GM13976 (cell line): ENCODE results near the gene ERCC5.

ENCODE experiments used
- DNase-seq: peaks from one replicate; pipeline ENCODE4 v3.0.0; 2012; ENCODE audit warnings: low spot score
- in situ Hi-C: fragments of 300-500 bp; cut with MboI; formaldehyde crosslinking; loops from one replicate; pipeline ENCODE4 v1.12.0; 2022; ENCODE audit warnings: low sequenced_read_pairs, mixed read lengths, inconsistent platforms; ENCODE audit not compliant: unreplicated experiment
- TF ChIP-seq, protein P1 (sequence below): IDR thresholded peaks from 2 replicates; pipeline ENCODE4 v1.5.1; 2012; ENCODE audit warnings: borderline replicate concordance, mild to moderate bottlenecking; ENCODE audit not compliant: insufficient read depth; ENCODE audit errors: extremely low read depth, missing control alignments, control extremely low read depth

ERCC5 gene

DNA sequence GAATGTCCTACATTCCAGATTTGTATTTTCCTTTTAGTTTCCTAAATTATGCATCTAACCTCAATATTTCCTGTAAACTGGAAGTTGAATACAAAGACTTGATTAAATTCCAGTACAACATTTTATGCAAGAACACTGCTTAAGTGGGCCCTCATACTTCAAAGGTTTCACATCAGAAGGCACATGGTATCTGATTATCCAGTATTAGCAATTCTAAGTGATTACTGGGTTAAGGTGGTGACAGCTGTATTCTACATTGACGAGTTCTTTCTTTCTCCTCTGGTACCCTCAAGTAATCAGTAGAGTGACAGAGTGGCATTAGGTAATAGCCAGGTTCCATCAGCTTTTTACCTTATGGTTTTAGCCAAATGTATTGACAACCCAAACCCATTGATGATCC lies 28.6 kb upstream of the ERCC5 start:
- no peak for DNase-seq
- TF ChIP-seq, protein P1, sequence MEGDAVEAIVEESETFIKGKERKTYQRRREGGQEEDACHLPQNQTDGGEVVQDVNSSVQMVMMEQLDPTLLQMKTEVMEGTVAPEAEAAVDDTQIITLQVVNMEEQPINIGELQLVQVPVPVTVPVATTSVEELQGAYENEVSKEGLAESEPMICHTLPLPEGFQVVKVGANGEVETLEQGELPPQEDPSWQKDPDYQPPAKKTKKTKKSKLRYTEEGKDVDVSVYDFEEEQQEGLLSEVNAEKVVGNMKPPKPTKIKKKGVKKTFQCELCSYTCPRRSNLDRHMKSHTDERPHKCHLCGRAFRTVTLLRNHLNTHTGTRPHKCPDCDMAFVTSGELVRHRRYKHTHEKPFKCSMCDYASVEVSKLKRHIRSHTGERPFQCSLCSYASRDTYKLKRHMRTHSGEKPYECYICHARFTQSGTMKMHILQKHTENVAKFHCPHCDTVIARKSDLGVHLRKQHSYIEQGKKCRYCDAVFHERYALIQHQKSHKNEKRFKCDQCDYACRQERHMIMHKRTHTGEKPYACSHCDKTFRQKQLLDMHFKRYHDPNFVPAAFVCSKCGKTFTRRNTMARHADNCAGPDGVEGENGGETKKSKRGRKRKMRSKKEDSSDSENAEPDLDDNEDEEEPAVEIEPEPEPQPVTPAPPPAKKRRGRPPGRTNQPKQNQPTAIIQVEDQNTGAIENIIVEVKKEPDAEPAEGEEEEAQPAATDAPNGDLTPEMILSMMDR, result no peak
- in situ Hi-C loops, result no loop called here

DNA sequence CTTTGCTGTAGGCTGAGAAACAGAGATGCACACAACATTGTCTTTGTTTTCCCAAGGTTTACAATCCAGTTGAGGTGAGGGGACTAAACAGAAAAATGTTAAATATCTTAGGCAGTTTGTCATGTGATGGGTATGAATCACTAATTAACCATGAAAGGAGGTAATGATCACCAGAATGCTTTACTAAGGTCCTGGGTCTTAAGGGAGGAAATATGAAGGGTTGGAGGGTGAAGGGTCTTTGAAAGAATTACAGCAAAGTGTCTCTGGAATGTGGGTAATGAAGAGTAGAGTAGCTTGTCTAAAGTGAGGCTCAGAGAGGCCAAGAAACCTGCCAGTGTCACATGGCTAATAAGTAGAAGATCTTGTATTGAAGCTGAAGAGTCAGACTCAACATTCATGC lies 27.9 kb upstream of the ERCC5 start:
- TF ChIP-seq, protein P1, result no peak
- DNase-seq, result no peak
- in situ Hi-C loops, result no loop called here

DNA sequence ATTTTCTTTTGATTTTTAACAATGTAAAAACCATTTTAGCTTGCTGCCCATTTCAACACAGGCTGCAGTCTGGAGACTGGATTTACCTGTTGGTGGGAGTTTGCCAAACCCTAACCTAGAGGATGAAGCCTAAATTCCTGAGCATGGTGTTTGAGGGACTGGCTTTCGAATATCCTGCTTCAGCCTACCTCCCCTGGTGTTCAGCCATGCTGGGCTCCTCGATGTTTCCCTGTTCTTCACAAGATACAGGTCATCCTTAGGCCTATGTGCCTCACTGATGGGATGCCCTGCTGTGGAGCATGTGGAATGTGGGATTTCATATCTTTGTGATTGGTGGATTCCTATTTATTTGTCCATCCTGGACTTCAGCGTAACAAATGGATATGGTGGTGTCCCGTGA lies 20.4 kb upstream of the ERCC5 start:
- no peak for DNase-seq
- in situ Hi-C loops, result no loop called here
- TF ChIP-seq, protein P1, result no peak

DNA sequence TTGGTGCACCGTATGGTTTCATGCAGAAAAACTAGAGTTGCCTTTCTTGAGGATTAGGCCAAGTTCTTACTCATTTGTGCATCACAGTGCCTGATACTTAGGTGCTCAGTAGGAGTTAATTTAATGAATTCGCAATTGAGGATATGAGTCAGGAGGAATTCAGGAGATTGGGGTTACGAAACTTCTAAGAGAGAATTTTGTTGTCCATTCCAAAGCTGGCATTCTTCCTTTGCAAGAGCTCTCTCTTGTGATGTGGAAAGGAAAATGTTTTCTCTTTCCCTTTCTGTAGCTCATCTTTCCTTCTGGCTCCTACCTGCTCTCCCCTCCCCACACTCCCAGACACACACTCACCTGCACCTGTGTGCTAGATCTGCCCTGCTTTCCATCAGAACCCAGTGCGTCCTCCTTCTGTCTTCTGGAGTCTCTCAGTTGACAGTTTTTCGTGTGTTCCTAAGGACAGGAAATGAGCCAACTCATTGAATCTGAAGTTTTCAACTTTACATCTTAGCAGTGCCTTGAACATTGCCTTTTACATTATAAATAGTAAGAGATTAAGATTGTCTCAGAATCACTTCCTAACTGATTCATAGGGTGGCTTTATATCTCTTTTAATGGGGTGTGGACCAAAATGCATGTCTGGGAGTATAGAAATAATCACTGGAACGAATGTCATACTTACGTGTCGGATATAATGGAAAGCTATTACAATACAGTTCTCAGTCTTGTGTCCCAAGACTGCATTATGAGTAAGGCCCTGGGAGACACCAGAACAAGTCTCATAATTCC lies 19.7 kb upstream of the ERCC5 start:
- DNase-seq, result no peak
- in situ Hi-C loops, result no loop called here
- TF ChIP-seq, protein P1, result no peak

DNA sequence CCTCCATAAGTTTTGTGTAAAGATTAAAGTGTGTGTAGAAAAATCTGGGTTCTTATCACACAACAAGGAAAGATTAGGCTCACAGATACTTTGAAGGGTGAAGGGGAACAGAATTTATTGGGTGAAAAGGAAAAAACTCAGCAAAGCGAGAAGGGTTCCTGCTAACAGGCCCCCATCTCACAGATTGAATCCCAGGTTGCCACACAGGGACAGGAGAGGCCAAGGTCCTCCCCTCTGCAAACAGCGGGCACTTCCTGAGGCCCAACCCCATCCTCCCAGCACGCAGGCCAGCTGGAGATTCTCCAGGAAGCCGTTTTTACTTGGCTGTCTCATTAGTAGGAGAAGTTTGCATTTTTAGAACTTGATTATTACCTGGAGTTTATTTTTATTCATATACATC lies 15.2 kb upstream of the ERCC5 start:
- in situ Hi-C loops, result no loop called here
- no peak for DNase-seq
- TF ChIP-seq, protein P1, result no peak

DNA sequence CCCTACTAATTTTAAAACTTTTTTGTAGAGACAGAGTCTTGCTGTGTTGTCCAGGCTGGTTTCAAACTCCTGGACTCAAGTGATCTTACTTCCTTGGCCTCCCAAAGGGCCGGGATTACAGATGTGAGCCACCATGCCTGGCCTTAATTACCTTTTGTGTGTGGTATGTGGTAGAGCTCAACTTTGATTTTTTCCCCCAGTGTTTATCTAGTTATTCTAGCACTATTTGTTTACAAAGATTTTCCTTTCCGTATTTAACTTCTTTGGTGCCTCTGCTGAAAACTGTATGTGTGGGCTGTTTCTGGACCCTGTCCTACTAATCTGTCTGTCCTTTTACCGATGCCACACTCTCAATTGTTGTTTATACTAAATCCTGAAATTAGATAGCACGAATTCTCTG lies 9.4 kb upstream of the ERCC5 start:
- TF ChIP-seq, protein P1, result no peak

More for the DNA sequence above, 9.4 kb upstream of the ERCC5 start:
- in situ Hi-C loops, result no loop called here
- no peak for DNase-seq
